ENCODE data around the gene UTP25.

The UTP25 gene

DNA sequence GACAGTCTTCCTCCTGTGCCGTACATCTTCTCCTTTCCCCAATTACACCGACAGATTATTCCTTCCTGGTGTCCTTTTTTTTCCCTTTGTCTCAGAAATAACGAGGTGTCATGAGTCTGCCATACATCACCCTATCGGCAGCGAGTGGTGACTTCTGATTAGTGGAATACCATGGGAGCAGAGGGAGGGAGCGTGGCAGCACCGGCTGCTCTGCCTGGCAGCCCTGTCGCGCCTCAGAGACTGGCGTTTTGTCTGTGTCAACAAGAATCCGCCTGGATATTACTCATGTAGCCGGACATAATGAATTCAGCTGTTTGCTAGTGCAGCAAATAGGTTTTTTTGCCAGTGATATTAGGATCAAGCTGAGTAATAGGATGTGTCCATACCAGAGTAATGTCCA lies 51.8 kb downstream of the UTP25 start:
- no peak overlapping the region for H3K27ac ChIP-seq
- TF ChIP-seq ZFX (IDR thresholded peaks at IDR 0.05; ENCODE audit: borderline replicate concordance) (no peak), CTCF (IDR thresholded peaks at IDR 0.05) (no peak)

GRCh38 chr1:209880031-209880430 lies 52.3 kb downstream of the UTP25 start:
- H3K27ac ChIP-seq, result no peak overlapping the region
- no peak for TF ChIP-seq CTCF (IDR thresholded peaks at IDR 0.05)
- TF ChIP-seq ZFX (IDR thresholded peaks at IDR 0.05; ENCODE audit: borderline replicate concordance), result no peak

DNA sequence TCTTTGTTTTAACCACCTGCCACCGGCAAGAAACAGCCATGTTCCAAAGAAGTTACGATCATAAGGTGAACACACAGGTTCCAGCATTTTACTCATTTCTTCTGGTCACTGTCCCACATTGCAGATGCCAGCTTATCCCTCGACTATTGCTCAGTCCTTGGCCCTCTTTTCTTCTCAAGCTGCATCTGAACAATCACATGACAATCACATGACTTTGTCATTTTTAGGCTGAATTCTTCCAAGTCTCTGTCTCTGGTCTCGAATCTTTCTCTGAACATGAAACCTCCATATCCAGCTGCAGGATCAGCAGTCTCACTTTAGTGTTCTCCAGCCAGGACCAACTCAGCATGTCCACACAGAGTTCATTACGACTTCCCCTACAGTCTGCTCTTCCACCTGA lies 53.8 kb downstream of the UTP25 start:
- TF ChIP-seq CTCF (IDR thresholded peaks at IDR 0.05), result no peak
- TF ChIP-seq ZFX (IDR thresholded peaks at IDR 0.05; ENCODE audit: borderline replicate concordance), result no peak
- no peak overlapping the region for H3K27ac ChIP-seq

DNA sequence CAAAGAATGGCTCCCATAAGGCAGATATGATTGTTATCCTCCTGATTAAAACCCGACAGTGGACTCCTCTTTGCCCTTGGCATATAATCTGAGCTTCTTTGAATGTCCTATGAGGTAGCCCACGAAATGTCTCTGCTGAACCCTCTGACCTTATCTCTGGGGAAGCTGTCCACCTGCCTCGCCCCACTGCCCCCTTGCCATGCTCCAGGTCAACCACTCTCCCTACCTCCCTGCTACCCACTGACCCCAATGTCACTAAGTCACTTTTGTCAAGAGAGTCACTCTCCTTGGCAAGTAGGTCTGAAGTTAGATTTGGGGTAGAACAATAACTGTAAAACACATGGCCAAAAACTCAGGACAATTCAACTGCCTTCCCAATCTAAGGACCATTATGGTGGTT lies 54.5 kb downstream of the UTP25 start:
- H3K27ac ChIP-seq, result no peak overlapping the region
- no peak for TF ChIP-seq ZFX (IDR thresholded peaks at IDR 0.05; ENCODE audit: borderline replicate concordance)
- no peak for TF ChIP-seq CTCF (IDR thresholded peaks at IDR 0.05)

GRCh38 chr1:209882942-209883340 lies 55.2 kb downstream of the UTP25 start:
- TF ChIP-seq CTCF (IDR thresholded peaks at IDR 0.05), result no peak
- no peak overlapping the region for H3K27ac ChIP-seq

- no peak overlapping the region for H3K27ac ChIP-seq
- TF ChIP-seq CTCF (IDR thresholded peaks at IDR 0.05) (no peak), ZFX (IDR thresholded peaks at IDR 0.05; ENCODE audit: borderline replicate concordance) (no peak)
Measured at GRCh38 chr1:209883341-209883971, 55.7 kb downstream of the UTP25 start.

DNA sequence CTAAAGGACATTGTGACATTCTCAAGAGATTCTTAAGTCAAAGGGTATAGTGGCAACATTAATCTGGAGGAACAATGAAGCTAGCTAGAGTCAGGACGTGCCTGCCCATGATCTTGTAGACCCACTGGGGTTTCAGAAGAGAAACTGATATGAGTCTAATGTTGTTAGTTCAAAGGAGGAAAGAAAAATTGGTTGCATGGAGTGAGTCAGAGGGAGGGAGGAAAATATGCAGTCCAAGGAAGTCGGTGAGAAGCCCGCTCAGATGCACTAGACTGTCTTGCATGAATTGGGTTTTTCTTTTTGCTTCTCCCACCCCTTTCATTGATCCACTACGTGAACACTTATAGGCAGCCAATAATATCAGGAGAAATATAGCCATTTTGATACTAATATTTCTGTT lies 56.5 kb downstream of the UTP25 start:
- no peak overlapping the region for H3K27ac ChIP-seq
- TF ChIP-seq CTCF (IDR thresholded peaks at IDR 0.05) (no peak), ZFX (IDR thresholded peaks at IDR 0.05; ENCODE audit: borderline replicate concordance) (no peak)

Measured in 22Rv1 (cell line).